ENCODE measurements around the gene ITGA8.
"Not testable (repeated sequence)": the region's sequence is repeated elsewhere in the genome, so short reads cannot be mapped to it uniquely, and the experiment has no call there.

Gene ITGA8

DNA sequence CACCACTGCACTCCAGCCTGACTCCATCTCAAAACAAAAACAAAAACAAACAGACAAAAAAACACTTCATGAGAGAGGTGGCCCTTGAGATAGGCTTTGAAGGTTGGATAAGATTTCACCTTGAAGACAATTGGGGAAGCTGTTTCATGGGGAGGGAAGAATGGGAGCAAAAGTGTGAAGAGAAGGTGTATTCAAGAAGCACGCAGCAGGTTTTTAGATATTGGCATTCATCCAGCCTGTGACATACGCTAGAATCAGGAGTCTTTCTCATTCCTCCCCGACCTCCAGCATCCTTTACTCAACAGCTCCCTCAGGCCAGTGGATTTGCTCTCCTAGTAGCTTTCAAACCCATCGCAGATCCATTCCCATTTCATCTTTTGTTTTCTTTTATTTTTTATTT lies 232.3 kb downstream of the ITGA8 start:
- no peak for DNase-seq

DNA sequence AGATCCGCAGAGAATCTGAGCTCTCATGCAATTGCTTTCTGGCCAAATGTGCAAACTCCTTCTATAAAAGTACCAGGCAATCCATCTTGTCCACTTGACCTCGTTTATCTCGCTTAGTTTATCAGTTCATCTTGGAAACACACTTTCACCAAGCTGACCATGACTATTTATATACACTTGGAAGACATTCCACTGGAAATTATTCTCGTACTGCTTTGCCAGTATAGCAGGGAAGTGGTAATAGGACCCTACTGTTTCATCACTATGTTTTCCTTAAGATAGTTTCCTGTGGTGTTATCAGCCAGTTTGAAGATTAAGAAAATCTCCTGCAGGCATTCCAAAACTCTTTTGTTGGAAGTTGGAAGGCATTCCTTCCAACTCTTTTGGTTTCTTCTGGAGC lies 233.3 kb downstream of the ITGA8 start:
- DNase-seq, result no peak

DNA sequence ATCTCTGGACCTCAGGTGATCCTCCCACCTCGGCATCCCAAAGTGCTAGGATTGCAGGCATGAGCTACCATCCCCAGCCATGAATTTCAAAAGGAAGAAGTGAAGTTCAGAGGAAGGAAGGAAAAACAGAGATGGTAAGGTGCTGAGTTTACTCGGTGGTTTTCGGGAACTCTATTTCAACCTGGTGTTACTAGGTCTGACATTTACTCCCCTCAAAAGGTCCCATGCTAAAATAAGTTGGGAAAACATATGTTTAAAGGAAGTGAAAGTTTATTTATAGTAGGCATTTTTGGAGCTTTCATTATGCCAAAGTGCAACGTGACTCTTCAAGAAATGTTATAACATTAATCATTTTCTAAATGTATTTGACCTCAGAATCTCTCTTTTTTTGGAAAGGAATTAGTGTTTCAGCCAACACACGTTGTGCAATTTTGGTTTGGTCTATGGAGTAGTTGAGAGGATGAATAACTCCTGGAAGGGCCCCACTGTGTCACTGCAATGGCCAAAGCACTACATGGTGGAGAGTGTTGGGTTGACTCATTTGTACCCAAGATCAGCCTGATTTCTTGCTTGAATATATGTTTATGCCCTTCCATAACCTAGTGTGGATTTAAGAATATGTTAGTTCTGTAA lies 233.9 kb downstream of the ITGA8 start:
- DNase-seq, result no peak

DNA sequence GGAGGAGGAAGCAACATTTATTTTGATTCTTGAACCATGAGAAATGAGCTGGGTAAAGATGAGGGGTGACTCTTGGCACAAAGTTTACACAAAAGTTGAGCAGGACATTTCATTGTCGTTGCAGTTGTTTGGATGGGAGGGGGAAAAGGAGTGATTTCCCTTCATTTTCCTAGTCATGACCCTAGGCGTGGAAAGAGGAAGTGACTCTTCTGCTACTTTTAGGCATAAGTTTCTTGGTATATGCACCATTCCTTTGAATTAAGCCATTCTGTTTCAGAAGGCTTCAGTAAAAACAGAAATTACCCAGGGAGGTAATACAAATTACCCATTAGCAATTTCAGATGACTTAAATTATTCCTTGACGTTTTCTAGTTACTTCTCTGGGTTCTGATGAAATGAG lies 234.7 kb downstream of the ITGA8 start:
- no peak for DNase-seq

DNA sequence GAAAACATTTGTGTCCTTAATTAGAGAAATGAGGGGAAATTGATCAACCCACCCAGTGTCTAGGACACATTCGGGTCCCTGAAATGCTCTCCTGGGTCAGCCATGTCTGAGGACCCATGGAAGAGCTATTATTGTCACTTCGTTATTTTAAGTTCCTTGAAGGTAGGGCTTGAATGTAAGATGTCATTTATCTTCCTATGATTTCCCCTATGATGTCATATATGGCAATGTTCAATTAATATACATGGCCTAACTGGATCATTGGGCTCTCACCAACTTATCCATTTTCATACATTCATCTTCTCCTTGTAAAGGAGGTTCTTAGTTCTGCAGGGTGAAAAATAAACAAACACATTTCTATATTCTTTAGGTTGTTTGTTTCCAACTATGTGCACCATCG lies 235.6 kb downstream of the ITGA8 start:
- no peak for DNase-seq

DNA sequence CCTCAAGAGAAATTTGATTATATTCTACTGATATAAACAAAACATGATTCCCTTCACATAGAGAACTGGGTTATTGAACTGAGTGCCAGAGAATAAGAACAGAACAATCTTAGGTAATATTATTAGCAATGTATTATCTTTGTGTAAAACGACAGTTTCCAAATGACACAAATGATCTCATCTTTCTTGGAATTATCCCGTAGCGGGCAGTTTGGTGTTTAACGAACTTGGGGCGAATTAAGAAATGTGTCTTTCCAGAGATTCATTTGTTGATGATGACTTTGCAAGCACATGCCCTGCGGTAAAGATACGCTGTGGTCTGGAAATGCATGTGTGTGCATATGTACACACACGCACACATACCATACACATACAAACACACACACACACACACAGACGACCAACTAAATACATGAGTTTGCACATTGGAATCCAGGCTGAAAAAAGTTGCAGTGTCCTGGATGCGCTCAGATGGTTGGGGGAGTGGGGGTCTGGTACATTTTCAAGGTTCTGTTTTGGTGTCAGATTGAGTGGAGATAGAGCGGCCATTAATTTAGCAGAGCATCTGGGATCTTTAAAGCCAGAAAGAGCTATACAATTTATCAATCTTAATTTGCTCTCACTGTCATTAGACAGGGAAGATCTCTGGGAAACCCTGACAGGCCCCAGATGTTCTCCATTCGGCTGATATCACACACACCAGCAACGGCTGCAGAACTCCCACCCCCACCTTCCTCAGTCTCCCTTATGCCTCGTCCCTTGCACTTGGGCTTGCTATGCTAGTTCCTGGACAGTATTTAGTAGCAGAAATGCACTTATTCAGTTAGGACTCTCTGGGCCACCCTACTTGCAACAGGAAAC lies 236.3 kb downstream of the ITGA8 start:
- no peak for DNase-seq

DNA sequence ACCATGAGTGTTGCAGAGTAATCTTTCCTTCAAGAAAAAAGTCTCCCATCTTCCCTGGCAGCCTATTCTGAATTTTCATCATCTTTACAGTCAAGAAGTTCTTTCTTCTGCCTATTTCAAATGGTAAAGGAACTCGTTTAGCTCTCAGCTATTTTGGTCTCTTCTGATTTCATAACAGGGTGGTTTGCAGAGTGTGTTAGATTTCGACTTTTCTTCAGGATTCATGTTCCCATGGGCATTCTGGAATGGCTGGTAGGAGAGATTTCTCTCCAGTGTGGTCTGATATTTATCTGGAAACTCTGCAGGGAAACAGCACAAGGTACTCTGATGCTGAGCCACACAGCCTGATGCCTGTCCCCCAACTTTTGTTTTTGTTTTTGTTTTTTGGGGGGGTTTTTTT lies 237.6 kb downstream of the ITGA8 start:
- no peak for DNase-seq

DNA sequence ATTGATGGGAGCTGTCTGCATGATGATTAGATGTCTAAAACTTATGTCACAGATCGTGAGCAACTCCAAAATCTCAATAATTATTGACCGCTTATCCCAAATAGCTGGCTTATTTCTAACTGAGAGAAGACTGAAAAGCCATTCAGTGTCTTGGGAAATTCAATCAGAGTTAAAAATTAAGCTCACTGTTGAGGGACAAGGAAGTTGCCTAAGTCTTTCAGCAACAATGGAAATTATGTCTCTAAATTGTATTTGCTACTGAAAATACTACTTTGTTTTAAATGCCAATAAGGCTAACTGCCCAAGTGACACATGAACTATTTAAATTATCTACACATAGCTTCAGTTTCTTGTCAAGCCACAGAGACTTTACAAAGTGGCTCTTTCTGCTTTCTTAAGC lies 240.8 kb downstream of the ITGA8 start:
- no peak for DNase-seq

DNA sequence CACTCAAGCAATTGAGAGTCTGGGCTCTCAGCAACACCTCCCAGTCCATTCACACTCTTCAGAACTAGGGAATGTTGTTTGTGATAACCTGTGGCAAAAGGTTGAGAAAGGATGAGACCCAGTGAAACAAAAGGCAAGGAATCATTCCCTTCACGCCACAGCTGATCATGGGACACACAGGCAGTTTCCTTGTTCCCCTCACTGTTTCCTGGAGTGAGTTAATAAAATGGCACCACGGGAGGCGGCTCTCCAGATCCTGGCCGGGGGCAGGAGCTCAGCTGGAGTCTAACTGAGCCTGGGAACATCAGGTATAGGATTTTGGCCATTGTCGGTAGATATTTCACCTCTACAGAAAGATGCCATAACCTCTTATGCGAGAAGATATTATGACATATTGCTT lies 241.3 kb downstream of the ITGA8 start:
- DNase-seq, result no peak

DNA sequence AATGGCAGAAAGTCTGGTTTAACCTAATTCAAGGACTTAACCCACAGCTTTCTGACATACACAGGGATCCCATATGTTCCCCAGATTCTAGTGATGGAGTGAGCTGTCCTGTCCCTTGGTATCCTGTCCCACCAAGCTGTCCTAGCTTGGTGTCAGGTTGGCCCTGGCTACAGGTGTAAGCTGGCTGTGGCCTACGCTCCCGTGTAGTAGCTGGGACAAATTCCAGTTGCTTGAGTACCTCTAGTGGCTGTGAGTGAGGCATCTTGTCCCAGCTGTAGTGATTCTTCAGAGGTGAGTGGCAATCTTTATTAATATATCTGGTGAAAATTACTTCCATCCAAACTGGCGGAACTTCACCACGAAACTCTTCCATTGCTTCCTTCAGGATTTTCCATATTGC lies 243.4 kb downstream of the ITGA8 start:
- DNase-seq, result no peak

DNA sequence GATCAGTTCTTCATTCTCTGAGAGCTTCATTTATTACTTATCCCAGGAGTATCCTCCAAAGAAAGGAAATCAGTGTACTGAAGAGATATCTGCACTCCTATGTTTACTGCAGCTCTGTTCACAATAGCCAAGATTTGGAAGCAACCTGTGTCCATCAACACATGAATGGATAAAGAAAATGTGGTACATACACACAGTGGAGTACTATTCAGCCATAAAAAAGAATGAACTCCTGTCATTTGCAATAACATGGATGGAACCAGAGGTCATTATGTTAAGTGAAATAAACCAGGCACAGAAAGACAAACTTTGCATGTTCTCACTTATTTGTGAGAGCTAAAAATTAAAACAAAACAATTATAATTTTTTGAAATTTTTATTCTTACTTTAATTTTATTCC lies 244.3 kb downstream of the ITGA8 start:
- DNase-seq, result not testable (repeated sequence)

DNA sequence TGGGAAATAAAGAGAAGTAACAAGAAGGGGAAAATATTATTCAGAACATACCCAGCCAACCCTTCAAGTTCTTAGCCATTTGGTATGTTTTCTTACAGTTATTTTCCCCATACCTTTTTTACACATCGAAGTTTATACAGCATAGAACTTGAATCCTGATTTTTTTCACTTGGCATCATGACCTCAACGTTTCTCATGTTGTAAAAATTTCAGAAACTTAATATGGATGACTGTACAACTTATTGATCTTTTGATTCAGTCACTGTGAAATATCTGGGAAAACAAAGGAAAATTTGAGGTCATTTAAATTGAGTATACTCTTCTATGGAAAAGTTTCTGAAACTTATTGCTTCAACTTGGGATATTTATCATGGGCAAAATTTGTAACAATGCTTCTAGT lies 245.1 kb downstream of the ITGA8 start:
- no peak for DNase-seq

DNA sequence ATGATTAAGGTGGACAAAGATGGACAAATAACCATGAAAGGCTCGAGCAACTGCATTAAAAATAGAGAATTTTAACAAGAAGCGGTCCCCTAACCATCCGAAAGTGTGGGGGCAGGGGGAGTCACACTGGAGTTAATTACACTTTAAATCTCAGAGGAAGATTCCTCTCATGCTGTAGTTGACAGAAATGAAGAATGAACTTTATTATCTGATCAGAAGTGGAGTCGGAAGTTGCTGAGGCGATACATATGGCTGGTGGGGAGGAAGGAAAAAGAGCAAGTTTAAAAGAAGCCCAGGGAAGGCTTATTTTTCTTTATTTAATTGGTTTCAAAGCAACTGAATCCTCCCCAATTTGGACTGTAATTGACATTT lies 246.3 kb downstream of the ITGA8 start:
- DNase-seq, result no peak

DNA sequence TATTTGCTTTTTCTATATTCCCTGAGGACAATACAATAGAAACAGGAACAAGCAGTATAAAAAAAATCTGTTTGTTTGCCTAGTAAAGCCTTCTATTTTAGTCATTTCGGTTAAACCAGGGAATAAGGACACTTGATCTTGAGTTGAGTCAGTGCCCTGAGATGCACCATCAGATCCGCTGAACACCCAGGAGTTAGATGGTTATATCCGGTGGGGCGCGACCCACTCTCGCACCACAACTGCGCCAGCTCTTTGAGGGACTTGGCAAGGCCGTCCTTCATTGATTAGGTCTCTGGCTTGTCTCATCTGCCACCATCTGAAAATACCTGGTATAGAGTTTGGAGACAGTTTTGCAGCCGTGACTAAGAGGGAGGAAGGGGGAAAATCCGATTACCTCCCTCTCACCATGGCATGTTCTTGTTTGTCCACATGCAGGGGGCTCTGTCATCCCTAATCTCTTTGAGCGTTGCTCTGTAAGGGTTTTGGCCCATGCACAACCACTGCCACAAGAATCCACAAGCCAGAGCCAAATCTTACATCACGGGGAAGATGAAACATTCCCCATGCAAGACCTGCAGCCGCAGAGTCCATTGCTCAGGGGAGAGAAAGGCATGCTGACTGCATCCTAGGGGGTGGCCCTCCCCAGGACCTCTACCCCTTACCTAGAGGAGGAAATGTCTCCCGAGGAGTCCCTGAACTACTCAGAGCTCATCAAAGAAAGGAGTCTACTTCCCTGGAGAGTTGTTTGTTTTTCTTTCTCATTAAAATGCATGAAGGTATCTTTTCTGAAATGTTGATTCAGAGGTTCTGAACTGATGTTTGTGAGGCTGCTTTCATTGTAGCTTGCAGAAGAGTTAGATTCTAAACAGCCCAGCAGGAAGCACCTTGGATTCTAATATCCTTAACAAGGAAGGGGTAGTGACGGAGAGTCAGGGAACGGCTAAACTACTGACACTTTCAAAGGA lies 247.0 kb downstream of the ITGA8 start:
- no peak for DNase-seq

DNA sequence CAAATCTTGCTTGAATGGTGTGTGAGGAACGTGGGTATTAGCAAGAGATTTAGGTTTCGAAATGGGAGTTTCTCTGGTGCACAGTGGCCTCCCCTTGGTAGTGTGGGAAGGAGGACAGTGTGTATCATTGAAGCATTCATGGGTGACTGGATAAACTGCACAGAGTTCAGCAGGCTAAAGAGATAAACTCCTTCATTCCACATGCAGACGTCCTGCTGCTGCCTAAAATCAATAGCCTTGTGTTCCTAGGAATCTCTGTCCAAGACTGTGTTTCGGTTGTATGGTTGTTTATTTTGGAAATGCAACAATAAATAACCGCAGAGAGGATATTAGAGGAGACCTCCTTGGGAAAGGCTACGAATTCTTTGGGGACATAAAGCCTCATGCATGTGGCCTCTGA lies 247.7 kb downstream of the ITGA8 start:
- DNase-seq, result no peak

DNA sequence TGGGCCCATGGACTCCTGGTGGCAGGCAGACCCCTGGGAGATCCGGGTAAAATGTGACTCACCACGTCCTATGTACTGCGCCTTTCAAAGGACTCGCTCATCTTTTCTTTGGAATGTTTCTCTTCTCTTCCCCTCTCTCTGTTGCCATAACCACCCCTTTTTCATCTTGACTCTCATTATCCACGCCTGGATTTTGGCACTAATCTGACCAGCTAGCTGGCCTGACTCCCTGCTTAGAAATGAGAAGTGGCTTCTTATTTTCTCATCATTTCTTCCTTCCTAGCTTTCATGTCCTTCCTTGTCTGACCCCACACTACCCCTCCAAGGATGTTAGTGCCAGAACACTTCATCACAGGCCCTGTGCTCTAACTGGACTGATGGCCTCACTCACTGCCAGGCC lies 250.6 kb downstream of the ITGA8 start:
- no peak for DNase-seq

DNA sequence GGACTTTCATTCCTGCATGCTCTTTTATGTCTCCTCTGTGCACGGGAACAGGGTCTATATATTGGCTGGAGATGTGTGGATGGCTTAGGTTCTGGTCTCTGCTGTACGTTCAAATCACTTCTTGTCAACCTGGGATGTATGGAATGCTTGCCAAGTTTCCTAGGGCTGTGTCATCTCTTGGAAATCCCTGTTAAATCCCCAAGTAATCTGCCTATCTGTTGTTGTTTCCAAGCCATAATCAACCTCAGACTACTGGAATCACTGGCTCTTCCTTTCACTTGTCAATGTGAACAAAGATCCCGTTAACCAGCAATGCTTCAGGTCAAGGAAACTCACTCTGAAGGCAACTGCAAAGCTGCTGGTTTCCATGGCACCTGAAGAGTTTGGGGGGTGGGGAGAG lies 255.3 kb downstream of the ITGA8 start:
- no peak for DNase-seq
